Adipose tissue (tissue), 3 donors: ENCODE data around the gene FBXL5. TPM values are rescaled to one million over a fixed set of nuclear protein-coding genes. Genes with fewer than 3 reads are reported as not detected.

Experiments used
- H3K27ac ChIP-seq: one replicate; pipeline ENCODE4 v1.5.1; 2013; ENCODE audit warnings: low read depth, low read length
- WGBS, 3 donors: extraction: QIAGEN DNeasy Blood & Tissue Kit; methylation state at CpG; one replicate each; pipeline ENCODE4 v1.1.7; 2013; 5-methylcytosine and 5-hydroxymethylcytosine counted together
- polyA plus RNA-seq, 3 donors: library from polyadenylated mRNA; stranded (reverse); fragments of 200-250 nt; gene quantifications; one replicate each; pipeline ENCODE4 v1.2.3, GENCODE V29; 2013
- donor health status: healthy with polysubstance abuse.
- donor health status: Bipolar disorder and iron deficiency.
- donor health status: healthy.

Gene FBXL5
- polyA plus RNA-seq, 3 donors: 26.3 to 100 (median 79.4) TPM

GRCh38 chr4:15681067-15681371 is 25.9 kb upstream of the FBXL5 start:
- WGBS, 3 donors: 1 to 2% (median 2%) methylated on average over 14 of the region's 14 CpGs
- H3K27ac ChIP-seq: no peak overlapping the region

DNA sequence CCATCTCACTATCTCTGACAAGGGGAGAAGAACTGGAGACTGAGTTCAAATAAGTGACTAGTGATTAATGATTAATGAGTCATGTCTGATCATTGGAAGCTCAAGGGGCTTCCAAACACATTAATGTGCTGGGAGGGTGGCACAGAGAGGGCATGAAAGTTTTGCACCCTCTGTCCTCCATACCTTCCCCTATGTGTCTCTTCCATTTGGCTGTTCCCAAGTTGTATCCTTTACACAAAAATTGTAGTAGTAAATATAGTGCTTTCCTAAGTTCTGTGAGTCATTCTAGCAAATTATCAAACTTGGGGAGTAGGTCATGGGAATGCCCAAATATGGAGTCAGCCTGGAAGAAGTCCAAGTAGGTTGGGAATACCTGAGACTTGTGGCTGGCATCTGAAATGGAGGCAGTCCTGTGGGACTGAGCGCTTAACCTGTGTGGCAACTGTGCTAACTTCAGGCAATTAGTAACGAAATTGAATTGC is 22.4 kb upstream of the FBXL5 start:
- no peak overlapping the region for H3K27ac ChIP-seq
- 29 to 93% (median 89%) methylated on average over 2 of the region's 2 CpGs for WGBS, 3 donors

DNA sequence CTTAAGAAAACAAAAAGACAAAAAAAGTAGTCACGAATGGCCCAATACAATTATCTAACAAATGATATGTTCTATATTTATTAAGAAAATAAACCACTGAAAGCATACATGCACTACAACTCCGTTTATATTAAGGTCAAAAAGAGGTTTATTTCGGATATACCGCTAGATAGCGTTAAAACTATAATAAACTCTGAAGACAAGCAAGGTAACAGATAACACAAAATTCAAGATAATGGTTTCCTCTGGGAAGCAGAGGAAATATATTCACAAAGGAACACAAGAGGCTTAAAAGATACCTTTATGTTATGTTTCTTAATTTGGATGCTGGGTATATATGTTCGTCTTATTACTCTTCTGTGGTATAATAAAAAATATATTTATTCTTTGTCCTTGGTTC is 21.7 kb upstream of the FBXL5 start:
- H3K27ac ChIP-seq: no peak overlapping the region
- 89 to 98% (median 93%) methylated on average over 6 of the region's 6 CpGs for WGBS, 3 donors

DNA sequence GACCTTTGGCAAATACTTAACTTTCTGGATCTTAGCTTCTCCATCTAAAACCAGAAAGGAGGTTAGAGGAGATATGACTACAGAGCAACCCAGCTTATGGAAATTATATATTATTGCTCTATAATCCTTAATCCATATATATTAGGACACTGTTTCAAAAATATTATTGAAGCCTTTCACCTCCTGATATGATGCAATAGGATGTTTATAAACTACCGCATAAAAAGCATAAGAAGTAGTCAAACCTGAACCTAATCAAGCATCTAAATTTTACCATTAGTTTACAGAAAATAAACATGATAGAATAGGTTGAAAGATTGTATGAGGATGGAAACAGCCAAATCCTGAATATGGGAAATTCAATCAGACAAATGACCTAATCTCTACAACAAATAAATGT is 20.9 kb upstream of the FBXL5 start:
- H3K27ac ChIP-seq: no peak overlapping the region
- 72 to 94% (median 86%) methylated on average over 1 of the region's 1 CpG for WGBS, 3 donors

DNA sequence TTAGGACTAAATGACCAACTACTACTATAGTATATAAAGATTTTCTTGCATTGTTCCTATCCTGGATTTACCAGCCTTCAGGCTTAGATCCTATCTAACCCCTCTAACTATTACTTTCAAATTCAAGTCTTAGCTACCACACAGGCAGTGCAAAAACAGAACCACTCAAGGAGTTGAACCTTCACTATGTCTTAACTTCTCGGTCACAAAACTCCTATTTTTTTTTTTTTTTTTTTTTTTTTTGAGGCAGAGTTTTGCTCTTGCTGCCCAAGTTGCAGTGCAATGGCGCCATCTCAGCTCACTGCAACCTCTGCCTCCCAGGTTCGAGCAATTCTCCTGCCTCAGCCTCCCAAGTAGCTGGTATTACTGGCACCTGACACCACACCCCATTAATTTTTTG is 20.2 kb upstream of the FBXL5 start:
- WGBS, 3 donors: 80 to 90% (median 87%) methylated on average over 3 of the region's 3 CpGs

GRCh38 chr4:15674926-15675325 is 19.8 kb upstream of the FBXL5 start:
- WGBS, 3 donors: 96 to 98% (median 97%) methylated on average over 4 of the region's 4 CpGs
- no peak overlapping the region for H3K27ac ChIP-seq

More for the DNA sequence above, 20.2 kb upstream of the FBXL5 start:
- H3K27ac ChIP-seq: no peak overlapping the region

- WGBS, 3 donors: 74 to 89% (median 75%) methylated on average over 2 of the region's 2 CpGs
- no peak overlapping the region for H3K27ac ChIP-seq
Observed at GRCh38 chr4:15674046-15674445, 18.9 kb upstream of the FBXL5 start.

DNA sequence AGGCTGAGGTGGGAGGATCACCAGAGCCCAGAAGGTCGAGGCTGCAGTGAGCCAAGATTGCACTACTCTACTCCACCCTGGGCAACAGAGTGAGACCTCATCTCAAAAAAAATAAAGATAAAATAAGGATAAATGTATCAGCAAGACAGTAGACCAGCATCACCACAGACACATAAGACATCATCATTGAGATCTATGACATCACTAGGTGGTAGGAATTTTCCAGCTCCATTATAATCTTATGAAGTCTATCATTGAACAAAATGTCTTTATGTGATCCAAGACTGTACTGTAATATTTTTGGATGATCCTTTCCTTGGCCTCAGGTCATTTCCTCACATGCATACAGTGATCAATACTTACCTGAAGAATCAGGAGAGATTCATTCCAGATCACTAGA is 18.2 kb upstream of the FBXL5 start:
- H3K27ac ChIP-seq: no peak overlapping the region
- WGBS, 3 donors: 89 to 97% (median 95%) methylated on average over 1 of the region's 1 CpG

GRCh38 chr4:15672101-15672500 is 16.9 kb upstream of the FBXL5 start:
- H3K27ac ChIP-seq: no peak overlapping the region
- 83 to 98% (median 85%) methylated on average over 3 of the region's 3 CpGs for WGBS, 3 donors

DNA sequence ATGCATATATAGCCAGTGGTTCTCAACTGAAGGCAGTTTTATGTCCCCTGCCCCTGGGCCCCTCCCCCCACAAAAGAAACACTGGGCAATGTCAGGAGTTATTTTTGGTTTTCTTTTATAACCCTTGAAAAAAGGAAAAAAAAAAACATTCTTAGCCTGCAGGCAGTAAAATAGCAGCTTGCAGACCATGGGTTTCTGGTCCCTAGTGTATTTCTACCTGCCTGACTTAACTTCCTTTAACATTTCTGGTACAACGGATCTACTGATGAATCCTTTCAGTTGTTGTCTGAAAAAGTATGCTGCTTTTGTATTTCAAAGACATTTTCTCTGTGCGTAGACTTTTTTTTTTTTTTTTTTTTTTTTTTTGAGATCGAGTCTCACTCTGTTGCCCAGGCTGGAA is 15.4 kb upstream of the FBXL5 start:
- WGBS, 3 donors: 87 to 97% (median 92%) methylated on average over 2 to 3 of the region's 3 CpGs
- H3K27ac ChIP-seq: no peak overlapping the region

GRCh38 chr4:15668566-15669435 is 13.6 kb upstream of the FBXL5 start:
- no peak overlapping the region for H3K27ac ChIP-seq
- 77 to 83% (median 83%) methylated on average over 1 of the region's 1 CpG for WGBS, 3 donors

DNA sequence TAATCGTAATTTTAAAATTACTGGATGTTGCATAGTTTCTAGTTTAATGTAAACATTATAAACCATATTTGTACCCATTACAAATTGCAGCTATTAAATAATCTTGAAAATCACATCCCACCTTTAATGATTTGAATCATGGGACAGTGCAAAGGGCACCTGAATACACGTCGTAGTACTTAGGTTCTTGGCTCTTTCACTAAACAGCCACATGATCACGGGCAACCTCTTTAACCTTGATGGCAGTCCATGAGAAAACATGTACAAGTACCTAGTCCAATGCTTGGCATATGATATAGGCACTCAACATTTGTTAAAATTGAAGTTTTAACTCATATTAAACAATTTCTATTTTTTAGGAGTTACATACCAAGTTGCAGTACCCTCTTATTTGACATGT is 11.8 kb upstream of the FBXL5 start:
- WGBS, 3 donors: 89 to 96% (median 95%) methylated on average over 4 of the region's 4 CpGs
- no peak overlapping the region for H3K27ac ChIP-seq

DNA sequence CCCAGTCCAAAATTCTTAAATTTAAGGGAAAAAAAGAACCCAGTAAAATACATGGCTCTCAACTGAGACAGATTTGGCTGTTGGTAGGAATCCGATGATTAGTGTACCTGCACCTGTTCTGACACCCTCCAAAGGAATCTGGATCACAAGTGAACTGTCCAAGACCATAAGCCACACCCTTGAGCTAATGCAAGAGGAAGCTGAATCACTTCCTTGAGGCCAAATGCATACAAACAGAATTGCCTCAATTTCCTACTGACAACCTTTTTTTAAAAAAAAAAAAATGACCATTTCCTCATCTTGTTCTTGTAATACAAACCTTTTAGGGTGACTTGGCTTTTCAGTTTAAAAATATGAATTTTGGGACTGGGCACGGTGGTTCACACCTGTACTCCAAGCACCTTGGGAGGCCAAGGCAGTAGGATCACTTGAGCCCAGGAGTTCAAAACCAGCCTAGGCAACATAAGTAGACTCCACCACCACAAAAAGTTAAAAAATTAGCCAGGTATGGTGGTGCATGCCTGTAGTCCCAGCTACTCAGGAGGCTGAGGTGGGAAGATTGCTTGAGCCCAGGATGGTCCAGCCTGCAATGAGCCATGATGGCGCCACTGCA is 10.7 kb upstream of the FBXL5 start:
- no peak overlapping the region for H3K27ac ChIP-seq
- 64 to 89% (median 69%) methylated on average over 3 of the region's 3 CpGs for WGBS, 3 donors

DNA sequence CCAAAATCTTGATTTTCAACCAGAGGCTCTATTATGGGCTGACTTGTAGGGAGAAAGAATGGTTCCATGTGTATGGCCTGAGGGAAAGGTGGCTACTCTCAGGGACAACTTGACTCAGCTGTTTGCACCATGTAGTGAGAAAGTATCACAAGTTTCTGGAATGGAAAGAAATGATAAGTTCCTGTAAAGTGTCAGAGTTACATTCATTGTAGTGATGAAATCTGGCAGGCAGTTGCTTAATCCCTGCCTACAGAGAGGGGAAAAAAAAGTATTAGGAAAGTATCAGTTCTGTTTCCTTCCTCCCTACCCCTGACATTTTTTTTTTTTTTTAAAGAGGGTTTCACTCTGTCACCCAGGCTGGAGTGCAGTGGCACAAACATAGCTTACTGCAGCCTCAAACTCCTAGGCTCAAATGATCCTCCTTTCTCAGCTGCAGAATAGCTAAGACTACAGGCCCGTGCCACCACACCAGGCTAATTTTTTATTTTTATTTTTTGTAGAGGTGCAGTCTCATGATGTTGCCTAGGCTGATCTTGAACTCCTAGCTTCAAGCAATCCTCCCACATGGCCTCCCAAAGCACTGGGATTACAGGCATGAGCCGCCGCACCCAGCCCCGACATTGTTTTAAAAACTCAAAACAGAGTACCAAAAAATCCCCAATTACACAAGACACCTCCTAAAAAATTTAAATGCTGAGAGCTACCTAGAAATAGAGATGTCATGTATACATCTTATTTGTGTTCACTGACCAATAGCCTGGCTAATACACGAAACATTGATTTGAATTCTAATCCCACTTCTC is 4.8 kb upstream of the FBXL5 start:
- no peak overlapping the region for H3K27ac ChIP-seq
- WGBS, 3 donors: 78 to 97% (median 80%) methylated on average over 5 of the region's 5 CpGs

DNA sequence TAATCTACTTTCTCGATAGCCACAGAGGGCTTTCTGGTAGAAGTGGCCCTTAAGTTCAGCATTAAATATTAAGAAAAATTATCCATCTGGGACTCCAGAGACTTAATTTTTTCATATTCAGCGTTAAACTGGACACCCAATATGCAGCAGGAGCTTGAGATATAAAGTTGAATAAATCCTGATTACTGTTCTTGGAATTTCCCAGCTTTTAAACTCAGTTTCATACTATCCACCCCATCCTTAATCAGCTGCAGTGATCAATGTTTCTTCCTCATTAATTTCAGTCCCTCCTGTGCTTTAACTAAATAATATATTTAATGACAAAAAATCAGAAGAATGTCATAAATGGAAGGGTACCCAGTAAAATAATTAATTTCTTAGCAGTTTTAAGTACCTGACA is 3.6 kb upstream of the FBXL5 start:
- H3K27ac ChIP-seq: no peak overlapping the region
- WGBS, 3 donors: 77 to 98% (median 90%) methylated on average over 2 of the region's 2 CpGs

GRCh38 chr4:15658136-15658770 is 3.1 kb upstream of the FBXL5 start:
- no peak overlapping the region for H3K27ac ChIP-seq
- WGBS, 3 donors: 72 to 91% (median 72%) methylated on average over 4 of the region's 4 CpGs

GRCh38 chr4:15657366-15657765 is 2.2 kb upstream of the FBXL5 start:
- H3K27ac ChIP-seq: no peak overlapping the region

DNA sequence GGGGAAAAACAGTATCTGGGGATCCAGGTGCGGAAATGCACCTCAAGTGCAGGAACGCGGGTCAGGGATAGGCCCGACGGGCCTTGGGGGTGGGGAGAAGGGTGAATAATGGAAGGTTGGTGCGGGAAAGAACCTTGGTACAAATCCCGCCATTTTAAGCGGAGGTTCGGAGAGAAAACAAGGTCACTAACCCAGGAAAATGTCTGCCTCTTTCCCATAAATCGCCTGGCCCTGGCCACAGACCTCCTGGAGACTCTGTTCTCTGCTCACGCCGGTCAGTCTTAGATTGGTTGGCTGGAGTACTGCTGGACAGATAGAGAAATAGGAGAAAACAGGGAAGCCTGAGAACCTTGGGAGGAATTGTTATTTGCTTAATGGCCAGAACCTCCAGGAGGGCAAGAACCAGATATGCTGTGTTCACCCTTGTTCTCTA is 897 bp upstream of the FBXL5 start:
- 62 to 67% (median 64%) methylated on average over 12 of the region's 12 CpGs for WGBS, 3 donors
- peak overlapping the region; percentile 89 for H3K27ac ChIP-seq
